GM10266 (cell line): ENCODE data around the gene CMIP.
A peak's percentile ranks its signal among the peaks of the same experiment; 100 is the strongest.

ENCODE experiments used
- DNase-seq: peaks from one replicate; pipeline ENCODE4 v3.0.0; 2012; ENCODE audit errors: extremely low spot score
- TF ChIP-seq, protein P1 (sequence below): IDR thresholded peaks from 2 replicates; pipeline ENCODE4 v1.5.1; 2012; ENCODE audit warnings: mild to moderate bottlenecking, low read depth; ENCODE audit not compliant: control insufficient read depth, insufficient read depth; ENCODE audit errors: missing control alignments

Gene CMIP

DNA sequence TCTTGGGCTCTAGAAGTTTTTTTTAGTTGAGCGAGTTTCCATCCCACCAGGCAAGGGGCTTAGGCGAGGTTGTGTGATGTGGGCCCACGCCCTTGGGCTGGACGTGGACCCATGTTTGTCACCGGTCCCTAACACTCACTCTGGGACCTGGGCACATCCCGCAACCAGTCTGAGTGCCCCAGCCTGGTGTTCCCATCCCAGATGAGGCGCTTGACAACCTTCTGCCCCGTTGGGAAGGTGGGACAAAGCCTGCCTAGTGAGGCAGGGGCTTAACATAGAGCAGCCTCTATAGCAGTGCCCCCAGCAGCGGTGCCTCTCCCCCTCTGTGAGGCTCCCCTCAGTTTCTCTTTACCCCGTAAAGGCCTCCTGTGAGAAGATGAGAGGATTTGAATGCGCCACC, 22.5 kb downstream of the CMIP start:
- TF ChIP-seq, protein P1, sequence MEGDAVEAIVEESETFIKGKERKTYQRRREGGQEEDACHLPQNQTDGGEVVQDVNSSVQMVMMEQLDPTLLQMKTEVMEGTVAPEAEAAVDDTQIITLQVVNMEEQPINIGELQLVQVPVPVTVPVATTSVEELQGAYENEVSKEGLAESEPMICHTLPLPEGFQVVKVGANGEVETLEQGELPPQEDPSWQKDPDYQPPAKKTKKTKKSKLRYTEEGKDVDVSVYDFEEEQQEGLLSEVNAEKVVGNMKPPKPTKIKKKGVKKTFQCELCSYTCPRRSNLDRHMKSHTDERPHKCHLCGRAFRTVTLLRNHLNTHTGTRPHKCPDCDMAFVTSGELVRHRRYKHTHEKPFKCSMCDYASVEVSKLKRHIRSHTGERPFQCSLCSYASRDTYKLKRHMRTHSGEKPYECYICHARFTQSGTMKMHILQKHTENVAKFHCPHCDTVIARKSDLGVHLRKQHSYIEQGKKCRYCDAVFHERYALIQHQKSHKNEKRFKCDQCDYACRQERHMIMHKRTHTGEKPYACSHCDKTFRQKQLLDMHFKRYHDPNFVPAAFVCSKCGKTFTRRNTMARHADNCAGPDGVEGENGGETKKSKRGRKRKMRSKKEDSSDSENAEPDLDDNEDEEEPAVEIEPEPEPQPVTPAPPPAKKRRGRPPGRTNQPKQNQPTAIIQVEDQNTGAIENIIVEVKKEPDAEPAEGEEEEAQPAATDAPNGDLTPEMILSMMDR, result no peak

GRCh38 chr16:81467815-81468214, 23.2 kb downstream of the CMIP start:
- DNase-seq, result no peak
- TF ChIP-seq, protein P1, result no peak

More for the DNA sequence above, 22.5 kb downstream of the CMIP start:
- DNase-seq, result no peak

GRCh38 chr16:81468269-81468902, 23.8 kb downstream of the CMIP start:
- no peak for DNase-seq
- TF ChIP-seq, protein P1, result no peak

DNA sequence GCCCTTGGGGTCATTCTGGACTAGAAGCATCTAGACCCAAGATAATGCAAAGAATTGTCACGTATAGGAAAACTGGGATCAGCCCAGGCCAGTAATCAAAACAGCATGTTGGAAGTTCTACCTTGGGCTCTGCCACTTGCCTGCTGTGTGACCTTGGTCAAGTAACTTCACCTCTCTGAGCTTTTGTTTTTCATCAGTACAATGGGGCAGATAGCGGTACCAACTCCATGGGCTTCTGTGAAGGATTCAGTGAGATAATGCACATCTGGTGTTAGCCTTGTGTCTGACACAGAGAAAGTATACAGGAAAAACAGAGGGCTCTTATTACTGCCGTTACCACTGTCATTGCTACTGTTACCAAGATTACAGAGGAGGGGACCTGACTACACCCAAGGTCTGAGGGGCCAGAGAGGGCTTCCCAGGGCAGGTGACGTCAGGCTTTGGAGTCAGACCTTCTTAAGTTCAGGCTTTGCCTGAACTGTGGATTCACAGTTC, 24.6 kb downstream of the CMIP start:
- DNase-seq, result no peak
- TF ChIP-seq, protein P1, result no peak

- peak; percentile 62 for DNase-seq
- TF ChIP-seq, protein P1, result no peak
These were observed 25.3 kb downstream of the CMIP start for GRCh38 chr16:81469710-81470535.

DNA sequence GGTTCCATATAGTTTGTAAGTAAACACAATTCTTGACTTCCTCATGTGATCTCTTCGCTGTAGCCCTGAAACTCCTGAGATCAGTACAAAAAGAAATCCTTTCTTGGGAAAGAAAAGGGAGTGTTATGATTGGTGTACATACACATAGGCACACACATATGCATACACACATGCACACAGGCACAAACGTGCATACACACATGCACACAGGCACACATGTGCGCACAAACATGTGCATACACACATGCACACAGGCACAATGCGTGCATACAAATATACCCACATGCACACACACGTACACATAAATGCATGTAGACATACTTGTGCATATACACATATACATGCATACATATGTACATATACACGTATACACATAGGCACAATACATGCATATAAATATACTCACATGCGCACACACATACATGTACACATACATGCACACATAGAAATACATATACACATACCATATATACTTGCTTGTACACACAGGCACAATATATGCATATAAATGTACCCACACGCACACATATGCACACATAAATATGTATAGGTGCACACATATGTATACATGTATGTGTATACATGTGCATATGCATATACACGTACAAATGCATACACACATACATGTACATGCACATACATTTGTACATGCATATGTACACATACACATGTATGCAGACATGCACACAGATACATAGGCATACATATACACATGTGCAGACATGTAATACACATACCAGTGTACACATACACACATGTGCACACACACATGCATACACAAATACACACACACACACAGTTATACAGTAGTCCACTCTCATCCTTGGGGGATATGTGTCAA, 26.4 kb downstream of the CMIP start:
- DNase-seq, result no peak
- TF ChIP-seq, protein P1, result no peak
